ENCODE data around the gene RETREG1.
A peak's percentile ranks its signal among the peaks of the same experiment; 100 is the strongest.
"Not testable (repeated sequence)": the region's sequence is repeated elsewhere in the genome, so short reads cannot be mapped to it uniquely, and the experiment has no call there.

The RETREG1 gene

GRCh38 chr5:16483361-16483760 is 133.4 kb downstream of the RETREG1 start:
- peak; percentile 22 for DNase-seq

DNA sequence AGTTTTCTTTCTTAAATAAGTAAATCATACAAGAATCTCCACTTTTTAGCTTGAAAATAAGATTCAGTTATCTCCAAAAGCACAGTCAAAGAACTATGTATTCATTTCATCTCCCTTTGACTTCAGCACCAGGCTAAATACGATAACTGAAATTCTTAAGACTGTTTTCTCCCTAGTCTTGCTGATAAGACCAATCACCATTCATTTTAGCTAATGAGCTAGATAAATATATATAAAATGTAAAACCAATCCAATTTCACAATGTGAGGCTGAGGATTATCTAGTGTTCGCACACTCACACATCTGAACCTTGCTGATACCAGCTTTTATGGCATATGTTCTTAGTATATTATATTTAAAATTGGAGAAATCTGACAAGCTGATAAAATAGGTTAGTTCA is 133.9 kb downstream of the RETREG1 start:
- DNase-seq: no peak

GRCh38 chr5:16480821-16481538 is 135.8 kb downstream of the RETREG1 start:
- DNase-seq: no peak

DNA sequence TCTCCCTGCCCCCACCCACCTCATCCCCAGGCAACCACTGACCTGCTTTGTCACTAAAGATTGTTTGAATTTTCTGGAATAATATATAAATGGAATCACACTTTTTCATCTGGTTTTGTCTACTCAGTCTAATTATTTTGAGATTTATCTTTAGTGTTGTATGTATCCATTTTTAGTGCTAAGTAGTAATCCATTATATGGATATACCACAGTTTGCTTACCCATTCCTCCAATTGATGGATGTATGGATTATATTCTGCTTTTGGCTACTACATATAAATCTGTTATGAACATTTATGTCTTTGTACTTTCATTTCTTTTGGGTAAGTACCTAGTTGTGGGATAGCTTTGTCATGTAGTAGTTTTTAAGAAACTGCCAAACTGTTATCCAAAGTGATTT is 136.7 kb downstream of the RETREG1 start:
- no peak for DNase-seq

DNA sequence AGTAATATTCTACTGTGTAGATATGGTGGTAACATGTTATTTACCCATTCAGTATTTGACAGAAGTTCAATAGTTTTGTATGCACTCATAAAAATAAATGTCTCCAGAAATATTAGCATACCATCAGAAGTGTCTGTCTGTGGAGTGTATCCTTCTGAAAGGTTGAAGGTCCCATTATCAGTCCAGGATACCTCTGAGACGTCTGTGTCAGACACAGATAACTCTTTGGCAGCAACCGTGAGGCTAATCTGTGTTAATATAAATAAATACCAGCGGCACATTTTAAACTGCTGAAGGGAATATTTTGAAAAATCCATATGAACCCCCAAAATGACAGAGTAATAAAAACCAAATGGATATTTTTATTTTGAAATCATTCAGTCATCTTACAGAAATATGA is 139.3 kb downstream of the RETREG1 start:
- DNase-seq: no peak

DNA sequence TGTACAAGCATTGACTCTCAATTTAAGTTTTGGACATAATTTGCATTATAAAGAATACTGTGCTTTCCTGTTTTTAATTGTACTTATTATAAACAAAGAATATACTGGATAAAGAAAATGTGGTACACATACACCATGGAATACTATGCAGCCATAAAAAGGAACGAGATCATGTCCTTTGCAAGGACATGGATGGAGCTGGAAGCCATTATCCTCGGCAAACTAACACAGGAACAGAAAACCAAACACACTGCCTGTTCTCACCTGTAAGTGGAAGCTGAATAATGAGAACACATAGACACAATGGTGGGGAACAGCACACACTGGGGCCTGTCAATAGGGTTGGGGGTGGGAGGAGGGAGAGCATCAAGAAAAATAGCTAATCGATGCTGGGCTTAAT is 140.4 kb downstream of the RETREG1 start:
- not testable (repeated sequence) for DNase-seq

DNA sequence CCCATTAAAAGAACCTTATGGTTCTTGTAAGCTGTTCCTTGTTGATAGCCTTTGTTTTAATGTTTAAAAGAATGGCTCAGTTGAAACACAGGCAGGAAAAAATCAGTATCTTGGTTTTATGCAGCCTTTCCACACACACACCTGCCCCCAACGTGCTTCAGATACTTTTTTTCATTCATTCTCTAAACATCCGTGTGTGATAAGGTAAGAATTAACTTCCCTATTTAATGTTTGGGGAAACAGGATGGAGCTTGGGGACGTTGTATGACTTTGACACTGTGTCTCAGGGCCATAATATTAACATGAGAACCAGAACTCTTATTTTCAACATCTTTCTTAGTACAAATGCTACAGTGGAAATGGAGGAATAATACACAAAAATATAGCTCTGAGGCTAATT is 145.4 kb downstream of the RETREG1 start:
- no peak for DNase-seq

- no peak for DNase-seq
Measured at GRCh38 chr5:16467363-16468219, 149.2 kb downstream of the RETREG1 start.

GRCh38 chr5:16465544-16466432 is 151.0 kb downstream of the RETREG1 start, which contains the start of gene ZNF622:
TSS of gene ZNF622 (minus strand) at chr5:16465800. CDS start at chr5:16465665, 135 bp downstream.
- peak; percentile 95 for DNase-seq

DNA sequence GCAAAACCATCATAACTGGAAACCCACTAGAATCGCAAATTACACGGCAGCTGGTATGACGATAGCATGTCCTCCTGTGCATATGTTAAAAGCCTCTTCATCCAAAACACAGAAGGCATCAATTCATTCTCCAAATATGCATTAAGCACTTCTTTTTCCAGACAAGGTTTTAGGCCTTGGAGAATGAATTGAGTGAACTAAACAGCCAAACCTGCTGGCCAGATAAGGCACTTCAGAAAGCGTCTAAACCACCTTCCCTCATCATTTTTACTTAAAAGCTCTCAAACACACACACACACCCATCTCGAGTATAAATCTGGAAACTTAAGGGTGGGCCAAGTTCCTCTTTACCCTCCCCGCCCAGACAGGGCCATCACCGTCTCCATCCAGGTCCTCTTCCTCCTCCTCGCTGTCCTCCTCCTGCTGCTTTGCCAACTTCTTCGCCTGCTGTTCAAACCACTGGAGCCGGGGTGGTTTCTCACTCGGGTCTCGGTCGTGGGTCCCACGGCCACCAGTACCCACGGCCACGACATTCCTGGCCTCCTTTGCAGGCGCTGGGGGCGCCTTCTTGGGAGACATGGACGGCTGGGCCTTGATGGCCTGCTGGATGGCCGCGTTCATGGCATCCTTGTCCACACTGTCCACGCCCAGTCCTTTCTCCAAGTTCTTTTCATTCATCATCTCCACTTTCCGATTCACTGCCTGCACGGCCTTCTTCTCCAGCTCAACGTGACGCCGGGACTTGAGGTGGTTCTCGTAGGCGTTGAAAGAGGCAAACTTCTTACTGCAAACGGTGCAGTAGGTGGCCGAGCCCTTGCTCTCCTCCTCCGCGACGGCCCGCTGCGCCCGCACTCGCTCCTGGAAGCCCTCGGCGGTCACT is 151.9 kb downstream of the RETREG1 start:
- no peak for DNase-seq

- DNase-seq: no peak
Measured at GRCh38 chr5:16464231-16464630, 152.6 kb downstream of the RETREG1 start.

DNA sequence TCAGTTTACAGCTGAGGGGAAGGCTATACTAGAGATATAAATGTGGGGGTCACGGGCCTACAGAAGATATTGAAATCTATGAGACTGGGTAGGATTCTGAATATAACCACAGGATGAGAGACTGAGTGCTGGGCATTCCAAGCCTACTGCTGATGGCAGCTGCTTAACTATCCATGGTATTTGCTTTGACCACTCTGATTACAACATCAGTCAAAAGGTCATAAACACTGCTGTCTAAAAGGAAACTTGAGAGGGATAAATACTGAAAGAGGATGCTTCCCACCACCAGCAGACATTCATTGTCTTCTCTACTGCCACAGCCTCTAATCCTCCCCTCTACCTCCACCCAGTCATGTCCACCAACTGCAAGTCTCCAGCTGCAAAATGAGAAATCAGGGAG is 155.0 kb downstream of the RETREG1 start:
- no peak for DNase-seq

GRCh38 chr5:16461026-16461425 is 155.8 kb downstream of the RETREG1 start:
- no peak for DNase-seq

DNA sequence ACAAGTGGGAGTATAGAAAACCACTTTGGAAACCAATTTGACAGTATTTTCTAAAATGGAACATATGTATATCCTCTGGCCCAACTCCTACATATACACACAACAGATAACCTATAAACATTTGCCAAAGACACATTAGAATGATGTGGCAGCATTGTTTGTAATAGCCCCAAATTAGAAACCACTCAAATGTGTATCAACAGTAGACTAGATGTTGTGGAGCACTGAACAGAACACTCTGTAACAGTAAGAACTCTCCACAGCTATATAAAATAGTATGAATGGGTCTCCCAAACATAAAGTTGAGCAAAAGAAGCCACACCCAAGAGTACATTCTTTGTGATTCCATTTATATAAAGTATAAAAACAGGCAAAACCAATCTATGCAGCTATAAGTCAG is 157.3 kb downstream of the RETREG1 start:
- DNase-seq: no peak

DNA sequence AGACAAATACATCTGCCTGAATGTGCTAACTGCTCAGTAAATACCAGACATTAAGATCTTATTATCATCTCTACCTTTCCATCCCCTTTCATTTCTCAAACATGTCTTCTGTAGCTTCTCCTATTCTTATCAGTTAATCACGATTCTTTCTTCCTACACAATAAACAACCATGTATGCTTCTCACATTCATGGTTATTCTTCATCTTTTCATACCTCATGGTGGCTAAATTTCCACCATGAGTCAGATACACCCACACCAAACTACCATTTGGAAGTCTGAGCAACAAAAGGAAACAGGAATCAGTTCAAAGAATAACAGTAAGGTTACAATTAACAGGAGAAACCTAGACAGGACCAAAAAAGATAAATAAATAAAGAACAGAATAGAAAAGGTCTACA is 158.9 kb downstream of the RETREG1 start:
- no peak for DNase-seq

GRCh38 chr5:16457451-16457850 is 159.3 kb downstream of the RETREG1 start:
- DNase-seq: no peak

GRCh38 chr5:16456103-16456832 is 160.5 kb downstream of the RETREG1 start:
- DNase-seq: peak; percentile 42

- DNase-seq: no peak
Measured at GRCh38 chr5:16455668-16456067, 161.1 kb downstream of the RETREG1 start.

- DNase-seq: no peak
Measured at GRCh38 chr5:16454686-16455085, 162.1 kb downstream of the RETREG1 start.

- peak; percentile 52 for DNase-seq
Measured at GRCh38 chr5:16453609-16454008, 163.2 kb downstream of the RETREG1 start.

DNA sequence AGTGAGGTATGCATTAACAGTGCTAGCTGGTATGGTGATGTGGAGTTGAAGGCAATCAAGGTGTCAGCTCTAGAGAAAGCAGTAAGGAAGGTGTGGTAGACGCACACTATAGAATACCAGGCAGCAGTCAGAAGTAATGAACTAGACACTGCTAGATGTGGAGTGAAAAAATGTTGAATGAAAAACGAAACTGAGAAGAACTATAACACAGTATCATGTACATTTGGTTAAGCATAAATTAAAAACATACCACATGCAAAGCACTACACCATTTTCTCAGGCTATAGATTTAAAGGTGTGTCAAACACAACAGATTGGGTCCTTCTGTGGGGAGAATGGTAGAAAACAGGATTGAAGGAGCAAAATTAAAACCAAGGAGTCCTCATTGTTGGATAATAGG is 166.6 kb downstream of the RETREG1 start:
- no peak for DNase-seq

All from DMS153 (cell line).